Activated CD4-positive, alpha-beta T cell treated with anti-CD3 and anti-CD28 coated beads for 48 hours (primary cell): ENCODE data around the gene MAT2B.
A peak's percentile ranks its signal among the peaks of the same experiment; 100 is the strongest.
"Not testable (repeated sequence)": the region's sequence is repeated elsewhere in the genome, so short reads cannot be mapped to it uniquely, and the experiment has no call there.

ENCODE experiments used
- DNase-seq: peaks from one replicate; pipeline ENCODE4 v3.0.0-alpha.2; 2020

The MAT2B gene

GRCh38 chr5:163504079-163504931 lies 1.1 kb upstream of the MAT2B start:
- DNase-seq: peak; percentile 61

- DNase-seq: no peak
Observed at GRCh38 chr5:163505049-163505367, 411 bp upstream of the MAT2B start.

- DNase-seq: peak; percentile 15
Observed at GRCh38 chr5:163506095-163506457, 657 bp downstream of the MAT2B start.

GRCh38 chr5:163506726-163507125 lies 1.3 kb downstream of the MAT2B start:
- DNase-seq: peak; percentile 17

DNA sequence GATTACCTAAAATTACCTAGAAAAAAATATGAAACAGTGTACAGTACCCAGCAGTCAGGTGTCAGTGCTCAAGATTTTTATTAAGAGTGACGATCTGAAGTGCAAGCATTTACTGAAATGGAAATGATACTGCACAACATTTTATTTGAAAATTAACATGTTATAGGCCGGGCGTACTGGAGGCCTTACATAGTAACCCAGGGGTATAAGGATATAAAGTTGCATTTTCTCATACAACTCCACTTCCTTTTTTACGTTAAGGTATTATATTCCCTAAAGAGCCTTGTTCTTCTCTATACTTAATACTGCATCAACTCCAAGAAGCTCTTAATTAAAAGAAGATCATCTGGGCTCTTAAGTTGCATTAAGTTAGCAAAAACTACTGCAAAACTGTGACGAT lies 3.3 kb downstream of the MAT2B start:
- DNase-seq: no peak

- DNase-seq: no peak
Observed at GRCh38 chr5:163509291-163509951, 4.0 kb downstream of the MAT2B start.

DNA sequence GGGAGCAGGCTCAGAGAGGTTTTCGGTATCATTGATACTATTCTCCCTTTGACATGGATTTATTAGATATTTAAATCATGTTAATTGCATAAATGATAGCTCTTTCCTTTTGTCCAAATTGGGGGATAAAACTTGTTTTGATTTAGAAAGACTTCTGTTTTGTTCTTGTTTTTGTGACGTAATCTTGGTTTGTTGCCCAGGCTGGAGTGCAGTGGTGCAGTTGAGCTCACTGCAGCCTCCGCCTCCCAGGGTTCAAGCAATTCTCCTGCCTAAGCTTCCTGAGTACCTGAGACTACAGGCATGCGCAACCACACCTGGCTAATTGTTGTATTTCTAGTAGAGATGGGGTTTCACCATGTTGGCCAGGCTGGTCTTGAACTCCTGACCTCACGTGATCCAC lies 7.1 kb downstream of the MAT2B start:
- no peak for DNase-seq

GRCh38 chr5:163525096-163525495 lies 19.7 kb downstream of the MAT2B start:
- no peak for DNase-seq

GRCh38 chr5:163529698-163530097 lies 24.3 kb downstream of the MAT2B start:
- DNase-seq: no peak

- DNase-seq: no peak
Observed at GRCh38 chr5:163531272-163531671, 25.9 kb downstream of the MAT2B start.

DNA sequence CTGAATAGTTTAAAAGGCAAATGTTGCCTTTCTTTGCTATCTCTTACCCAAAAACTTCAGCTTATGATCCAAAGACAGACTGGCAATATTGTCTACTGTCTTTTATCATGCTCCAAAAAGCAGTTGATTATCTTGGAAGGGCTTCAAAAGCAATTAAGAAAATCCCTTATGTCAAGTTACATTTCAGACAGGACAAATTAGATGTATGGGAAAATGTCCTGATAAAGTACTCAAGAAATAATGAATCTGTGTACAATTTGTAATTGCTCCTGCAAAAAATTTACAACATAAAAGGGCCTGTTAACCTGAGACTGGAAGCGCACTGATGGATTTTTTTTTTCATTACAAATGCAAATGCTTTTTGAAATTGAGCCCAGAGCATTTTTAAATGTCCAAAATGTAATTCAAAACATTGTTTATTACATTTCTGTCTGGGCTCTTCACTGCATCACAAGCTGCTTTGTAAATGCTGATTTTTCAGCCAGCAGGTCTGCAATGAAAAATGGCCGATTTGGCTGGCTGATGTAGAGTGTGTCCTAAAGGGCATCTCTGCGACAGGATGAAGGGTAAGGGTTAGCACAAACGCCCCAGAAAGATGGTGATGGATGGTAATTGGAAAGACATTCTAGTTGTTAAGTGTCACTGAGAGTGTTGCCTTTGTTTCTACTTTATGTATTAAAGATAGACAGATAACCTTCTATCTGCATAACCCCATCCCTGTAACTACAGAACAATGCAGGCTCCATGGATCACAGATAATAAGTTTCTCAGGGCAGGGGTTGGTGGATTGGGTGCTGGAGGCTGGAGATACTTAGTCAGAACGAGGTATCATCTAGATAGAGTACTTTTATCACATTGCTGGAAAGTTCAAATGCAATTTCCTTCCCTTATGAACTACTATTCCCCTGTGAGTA lies 27.0 kb downstream of the MAT2B start:
- no peak for DNase-seq

DNA sequence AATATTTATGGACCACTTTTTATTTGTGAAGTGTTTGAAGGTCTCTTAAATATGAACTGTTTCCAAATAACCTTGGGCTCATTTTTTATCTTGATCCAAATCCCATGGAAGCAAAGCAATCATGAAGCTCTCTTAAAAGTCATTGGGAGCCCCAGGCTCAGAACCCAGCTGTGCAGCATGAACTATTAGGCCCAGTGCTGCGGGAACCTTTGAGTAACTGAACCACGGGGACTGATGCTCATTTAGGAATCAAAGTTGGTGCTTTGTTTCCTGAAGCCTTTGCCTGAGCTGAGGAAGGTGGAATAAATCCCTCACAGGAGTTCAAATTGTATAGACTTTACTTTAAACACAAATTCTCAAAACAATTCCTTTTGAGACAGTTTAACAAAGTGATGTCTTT lies 27.8 kb downstream of the MAT2B start:
- no peak for DNase-seq

DNA sequence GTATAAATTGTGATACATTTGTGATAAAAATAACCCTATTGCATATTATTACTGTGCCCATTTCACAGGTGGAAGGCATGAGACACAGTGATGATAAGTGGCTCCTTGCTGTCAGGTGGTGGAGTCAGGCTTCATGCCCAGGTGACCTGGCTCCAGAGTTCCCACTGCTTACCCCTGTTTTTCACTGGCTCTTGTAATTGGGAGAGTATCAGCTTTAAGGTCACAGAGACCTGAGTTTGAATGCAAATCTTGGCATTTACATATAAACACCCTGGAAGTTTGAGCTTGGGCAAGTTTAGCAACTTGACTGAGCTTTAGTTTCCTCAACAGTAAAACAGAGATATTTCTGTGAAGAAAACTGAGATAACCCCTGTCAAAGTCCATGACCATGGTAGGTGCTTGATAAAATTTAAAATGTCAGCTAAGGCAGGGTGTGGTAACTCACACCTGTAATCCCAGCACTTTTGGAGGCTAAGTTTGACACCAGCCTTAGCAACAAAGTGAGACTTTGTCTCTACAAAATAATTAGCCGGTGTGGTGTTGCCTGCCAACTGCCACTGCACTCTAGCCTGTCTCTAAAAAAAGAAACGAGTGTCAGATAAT lies 29.2 kb downstream of the MAT2B start:
- DNase-seq: no peak

- no peak for DNase-seq
Observed at GRCh38 chr5:163535290-163535689, 29.9 kb downstream of the MAT2B start.

DNA sequence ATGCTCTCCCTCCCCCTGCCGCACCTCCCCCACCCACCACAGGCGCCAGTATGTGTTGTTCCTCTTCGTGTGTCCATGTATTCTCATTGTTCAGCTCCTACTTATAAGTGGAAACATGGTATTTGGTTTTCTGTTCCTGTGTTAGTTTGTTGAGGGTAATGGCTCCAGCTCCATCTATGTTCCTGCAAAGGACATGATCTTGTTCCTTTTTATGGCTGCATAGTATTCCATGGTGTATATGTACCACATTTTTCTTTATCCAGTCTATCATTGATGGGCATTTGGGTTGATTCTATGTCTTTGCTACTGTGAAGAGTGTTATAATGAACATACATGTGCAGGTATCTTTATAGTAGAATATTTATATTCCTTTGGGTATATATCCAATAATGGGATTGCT lies 31.0 kb downstream of the MAT2B start:
- DNase-seq: not testable (repeated sequence)

DNA sequence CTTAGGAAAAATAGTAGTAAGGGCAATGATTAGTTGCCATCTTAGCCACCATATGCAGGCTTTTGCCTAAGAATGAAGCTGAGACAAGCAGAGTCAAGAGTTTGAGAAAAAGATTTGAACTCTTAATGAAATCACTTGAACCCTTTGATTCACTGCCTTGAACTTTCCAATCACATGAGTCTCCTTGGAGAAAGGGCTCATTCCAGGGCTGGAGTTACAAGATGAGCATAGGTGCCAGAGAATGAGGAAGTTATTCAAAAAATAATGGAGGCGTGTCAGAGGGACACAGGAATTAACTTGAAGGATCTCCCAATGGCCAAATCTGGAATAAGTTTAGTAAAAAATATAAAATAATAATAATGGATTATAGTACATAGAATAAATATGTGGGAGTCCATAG lies 35.3 kb downstream of the MAT2B start:
- no peak for DNase-seq

- no peak for DNase-seq
Observed at GRCh38 chr5:163542771-163543170, 37.4 kb downstream of the MAT2B start.

GRCh38 chr5:163544041-163544440 lies 38.6 kb downstream of the MAT2B start:
- no peak for DNase-seq

GRCh38 chr5:163544836-163545235 lies 39.4 kb downstream of the MAT2B start:
- no peak for DNase-seq

DNA sequence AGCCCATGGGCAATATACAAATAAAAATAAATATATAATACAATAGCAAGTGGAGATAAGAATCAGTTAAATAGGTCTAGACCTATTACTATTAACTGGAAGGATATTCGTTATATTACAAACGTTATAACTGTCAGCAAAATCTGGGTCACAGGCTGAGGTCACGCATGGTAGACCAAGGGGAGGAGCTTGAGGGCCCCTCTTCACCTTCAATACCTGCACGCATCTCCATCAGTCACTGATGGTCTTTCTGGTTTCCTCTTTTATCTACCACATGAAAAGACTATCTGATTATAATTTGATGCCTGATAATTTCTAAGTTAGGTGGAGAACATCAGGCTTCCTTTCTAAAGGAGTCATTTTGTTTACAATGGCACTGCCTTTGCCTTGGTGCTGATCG lies 43.2 kb downstream of the MAT2B start:
- no peak for DNase-seq

DNA sequence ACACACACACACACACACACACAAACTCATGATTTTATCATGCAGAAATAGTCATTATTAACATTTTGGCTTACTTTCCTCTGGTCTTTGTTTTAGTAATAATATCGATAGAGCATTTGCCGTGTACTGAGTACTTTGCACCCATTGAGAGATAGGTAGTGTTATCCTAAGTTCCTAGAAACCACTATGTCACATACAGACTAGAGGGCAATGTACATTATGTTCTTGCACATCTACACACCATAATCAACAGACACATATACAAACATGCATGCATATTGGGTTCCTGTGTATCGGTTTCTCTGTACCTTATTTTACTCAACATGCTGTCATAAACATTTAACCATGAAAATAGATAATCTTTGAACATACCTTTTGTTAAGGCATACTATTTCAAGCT lies 45.7 kb downstream of the MAT2B start:
- DNase-seq: no peak

DNA sequence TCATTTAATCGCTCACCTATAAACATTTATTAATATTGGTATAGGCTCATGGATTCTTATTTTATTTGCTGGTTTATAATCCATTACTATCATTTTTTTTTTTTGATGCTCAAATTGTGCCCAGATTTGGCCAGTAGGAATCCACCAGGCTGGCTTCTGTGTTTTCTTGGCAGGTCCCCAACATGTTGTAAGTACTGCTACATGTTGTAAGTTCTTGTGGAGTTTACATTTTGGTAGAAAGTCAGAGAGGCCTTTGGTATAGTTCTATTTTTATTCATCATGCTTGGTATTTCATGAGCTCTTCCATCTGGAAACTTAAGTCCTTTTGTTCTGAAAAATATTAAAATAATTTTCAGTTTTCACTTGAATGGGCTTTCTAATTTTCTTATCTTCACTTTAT lies 47.1 kb downstream of the MAT2B start:
- DNase-seq: no peak

- DNase-seq: no peak
Observed at GRCh38 chr5:163561339-163561738, 55.9 kb downstream of the MAT2B start.
